ENCODE data around the gene SPATS2L. TPM values are rescaled to one million over a fixed set of nuclear protein-coding genes. Genes with fewer than 3 reads are reported as not detected.
A peak's percentile ranks its signal among the peaks of the same experiment; 100 is the strongest.

Gene SPATS2L
- polyA plus RNA-seq, 1 of the 3 experiments (the other 2 are of a cell fraction): 86.8 TPM

- peak overlapping the region in 1 of 2 experiments; percentile 79; a peak in 2 of 4 replicates for H3K27ac ChIP-seq (ENCODE audit: low read depth in 2 of 2, low read length in 1 of 2)
- peaks cover 2 to 20% of the 10 kb centered on the region in 2 experiments for H3K4me1 ChIP-seq (ENCODE audit: control insufficient read depth in 1 of 2, insufficient read depth in 2 of 2, low read depth in 1 of 2, low read length in 1 of 2)
- ChIA-PET POLR2A (no interaction called here), CTCF (no interaction called here)
- no peaks in the 10 kb centered on the region for H3K9me3 ChIP-seq
- 9% methylated on average over 1 of the region's 1 CpG for WGBS (ENCODE audit: low lambda C conversion rate)
- H3K9me2 ChIP-seq: no peaks in the 10 kb centered on the region
- H3K4me2 ChIP-seq: no peak overlapping the region; the same call in 1 of the 2 replicates
- no peaks in the 10 kb centered on the region for H3K27me3 ChIP-seq (ENCODE audit: insufficient read depth)
- TF ChIP-seq GATA2 (CRISPR knock-in tag; IDR thresholded peaks at IDR 0.05) (no peak), NRF1 (IDR thresholded peaks at IDR 0.05; ENCODE audit: low read depth, low read length) (no peak), RXRA (IDR thresholded peaks at IDR 0.05; ENCODE audit: borderline replicate concordance, low read depth) (no peak), POLR2AphosphoS5 (IDR thresholded peaks at IDR 0.05; ENCODE audit: low read depth, low read length) (no peak; the same call in 1 of the 2 replicates), FOSL2 (IDR thresholded peaks at IDR 0.05; ENCODE audit: borderline replicate concordance, low read depth) (peak; percentile 88), EP300 (IDR thresholded peaks at IDR 0.05; ENCODE audit: borderline replicate concordance in 1 of 2, low read depth in 1 of 2, low read length in 1 of 2) (peak in 1 of 2 experiments; percentile 59; a peak in 2 of 4 replicates), RAD21 (IDR thresholded peaks at IDR 0.05; ENCODE audit: low read length) (no peak), RCOR1 (IDR thresholded peaks at IDR 0.05; ENCODE audit: low read length) (no peak), MAX (IDR thresholded peaks at IDR 0.05; ENCODE audit: low read depth) (0 out of 2 replicates have a peak, but pooled peaks have one; percentile 15), JUND (IDR thresholded peaks at IDR 0.05) (peak; percentile 81), TCF12 (IDR thresholded peaks at IDR 0.05) (peak; percentile 61), TEAD4 (IDR thresholded peaks at IDR 0.05; ENCODE audit: borderline replicate concordance, insufficient read depth) (peak; percentile 67; the same call in 1 of the 2 replicates)
- H4K20me1 ChIP-seq (ENCODE audit: insufficient read depth): no peaks in the 10 kb centered on the region
- peaks cover 0 to 6% of the 10 kb centered on the region in 2 experiments for H3K36me3 ChIP-seq (replicated peaks in 1 of 2; ENCODE audit: control insufficient read depth in 1 of 2, insufficient read depth in 2 of 2, low read length in 1 of 2)
- H3K79me2 ChIP-seq (ENCODE audit: insufficient read depth): peaks cover 48% of the 10 kb centered on the region
- no peak overlapping the region for H3K4me3 ChIP-seq (ENCODE audit: low read depth in 2 of 2, low read length in 1 of 2)
- H2AFZ ChIP-seq (ENCODE audit: low read depth): no peak overlapping the region
- no peak overlapping the region for H3K9ac ChIP-seq
- peaks cover 48% of the 10 kb centered on the region for H3F3A ChIP-seq (replicated peaks; ENCODE audit: insufficient read depth)
- DNase-seq: no peak
These were observed 92.6 kb downstream of the SPATS2L start for GRCh38 chr2:200399046-200399445.

- H3K27ac ChIP-seq (ENCODE audit: low read depth in 2 of 2, low read length in 1 of 2): peak overlapping the region in 1 of 2 experiments; percentile 79; a peak in 2 of 4 replicates
- H3K79me2 ChIP-seq (ENCODE audit: insufficient read depth): peaks cover 48% of the 10 kb centered on the region
- peaks cover 2 to 21% of the 10 kb centered on the region in 2 experiments for H3K4me1 ChIP-seq (ENCODE audit: control insufficient read depth in 1 of 2, insufficient read depth in 2 of 2, low read depth in 1 of 2, low read length in 1 of 2)
- H3K4me2 ChIP-seq: no peak overlapping the region
- POLR2A ChIA-PET: no interaction called here
- peaks cover 51% of the 10 kb centered on the region for H3F3A ChIP-seq (replicated peaks; ENCODE audit: insufficient read depth)
- no peak for TF ChIP-seq EZH2phosphoT487 (IDR thresholded peaks at IDR 0.05; ENCODE audit: borderline replicate concordance, low read depth)
- no peak for TF ChIP-seq EP300 (IDR thresholded peaks at IDR 0.05; ENCODE audit: borderline replicate concordance in 1 of 2, low read depth in 1 of 2, low read length in 1 of 2)
- 0 out of 2 replicates have a peak, but pooled peaks have one; percentile 3 for TF ChIP-seq FOXM1 (IDR thresholded peaks at IDR 0.05; ENCODE audit: low read depth)
- DNase-seq: no peak
- no peak overlapping the region for H3K4me3 ChIP-seq (ENCODE audit: low read depth in 2 of 2, low read length in 1 of 2)
- peaks cover 0 to 6% of the 10 kb centered on the region in 2 experiments for H3K36me3 ChIP-seq (replicated peaks in 1 of 2; ENCODE audit: control insufficient read depth in 1 of 2, insufficient read depth in 2 of 2, low read length in 1 of 2)
- CTCF ChIA-PET: interaction anchor here (1.2 kb wide), 1 partner anchor 24 kb away, joined by 3 read pairs; no protein-coding TSS in a partner anchor
- H3K9ac ChIP-seq: no peak overlapping the region
- 87% methylated on average over 1 of the region's 1 CpG for WGBS (ENCODE audit: low lambda C conversion rate)
- no peaks in the 10 kb centered on the region for H3K9me3 ChIP-seq
- no peaks in the 10 kb centered on the region for H3K9me2 ChIP-seq
- H4K20me1 ChIP-seq (ENCODE audit: insufficient read depth): no peaks in the 10 kb centered on the region
- no peaks in the 10 kb centered on the region for H3K27me3 ChIP-seq (ENCODE audit: insufficient read depth)
- H2AFZ ChIP-seq (ENCODE audit: low read depth): no peak overlapping the region
These were observed 93.1 kb downstream of the SPATS2L start for GRCh38 chr2:200399636-200400035.
